Tibial nerve (tissue), 4 donors: ENCODE results near the gene CLSTN1. TPM values are rescaled to one million over a fixed set of nuclear protein-coding genes. Genes with fewer than 3 reads are reported as not detected.

Experiments
- DNase-seq, 2 donors: peaks; one replicate each; pipeline ENCODE4 v3.0.0-alpha.2; 2019; ENCODE audit warnings: low spot score in 2 of 2
- H3K27ac ChIP-seq, 4 donors: fragments of 200-600 bp; sonication (generic) in 3 of 4; one replicate each; pipeline ENCODE4 v1.5.1; 2017 to 2019; ENCODE audit warnings: mild to moderate bottlenecking in 1 of 4
- H3K27me3 ChIP-seq, 2 donors: fragments of 200-600 bp; sonication (generic) in 1 of 2; one replicate each; pipeline versions ENCODE4 v1.5.1 to v1.6.0; 2017 to 2019
- H3K36me3 ChIP-seq, 3 donors: fragments of 200-600 bp; sonication (generic); one replicate each; pipeline ENCODE4 v1.5.1; 2018 to 2019
- H3K4me1 ChIP-seq, 4 donors: fragments of 200-600 bp; sonication (generic) in 3 of 4; one replicate each; pipeline ENCODE4 v1.5.1; 2017 to 2019
- H3K4me3 ChIP-seq, 4 donors: fragments of 200-600 bp; sonication (generic) in 3 of 4; one replicate each; pipeline ENCODE4 v1.5.1; 2017 to 2019; ENCODE audit warnings: mild to moderate bottlenecking in 1 of 4, moderate library complexity in 1 of 4
- H3K9me3 ChIP-seq, 4 donors: fragments of 200-600 bp; sonication (generic) in 3 of 4; one replicate each; pipeline ENCODE4 v1.5.1; 2017 to 2019
- CTCF ChIP-seq, 5 experiments: fragments of 200-600 bp in 3 of 5; fragments of 450-650 bp in 2 of 5; sonication (generic) in 3 of 5; IDR thresholded peaks; one replicate each; pipeline ENCODE4 v1.5.1; 2016 to 2019; ENCODE audit warnings: antibody characterized with exemption in 5 of 5, mild to moderate bottlenecking in 3 of 5, moderate library complexity in 2 of 5
- EP300 ChIP-seq, 2 donors: sonication (generic); formaldehyde crosslinking; IDR thresholded peaks; one replicate each; pipeline ENCODE4 v1.6.1; 2017; ENCODE audit warnings: antibody characterized with exemption in 2 of 2, mild to moderate bottlenecking in 1 of 2
- POLR2A ChIP-seq, 2 donors: fragments of 450-650 bp; IDR thresholded peaks; one replicate each; pipeline ENCODE4 v1.6.1; 2017; ENCODE audit warnings: antibody characterized with exemption in 2 of 2, mild to moderate bottlenecking in 2 of 2, moderate library complexity in 2 of 2
- WGBS, 2 donors: methylation state at CpG; one replicate each; pipeline ENCODE4 v1.1.5; 2018; 5-methylcytosine and 5-hydroxymethylcytosine counted together
- total RNA-seq, 4 donors: library from RNA; depleted of rRNA; stranded (reverse); fragments of >200 nt; gene quantifications; one replicate each; pipeline ENCODE4 v1.1.0, GENCODE V29; 2016

The CLSTN1 gene
- total RNA-seq, 4 donors from 2014 or later = 60.9 to 90.6 (median 72.5) TPM

GRCh38 chr1:9836632-9836960 is 12.8 kb upstream of the CLSTN1 start:
- DNase-seq = no peak
- WGBS, 2 donors = 81 to 86% methylated on average over 5 of the region's 5 CpGs
- Histone ChIP-seq H3K4me1 (peaks cover 0 to 10% (median 4%) of the 10 kb centered on the region in 4 donors), H3K9me3 (no peaks in the 10 kb centered on the region), H3K4me3 (no peak overlapping the region), H3K36me3 (no peaks in the 10 kb centered on the region), H3K27ac (no peak overlapping the region), H3K27me3 (no peaks in the 10 kb centered on the region)
- TF ChIP-seq POLR2A (IDR thresholded peaks at IDR 0.05) = no peak
- no peak for TF ChIP-seq EP300 (IDR thresholded peaks at IDR 0.05)
- no peak for TF ChIP-seq CTCF (IDR thresholded peaks at IDR 0.05)

GRCh38 chr1:9835758-9836631 is 12.2 kb upstream of the CLSTN1 start:
- H3K27ac ChIP-seq = no peak overlapping the region
- no peaks in the 10 kb centered on the region for H3K27me3 ChIP-seq
- TF ChIP-seq CTCF (IDR thresholded peaks at IDR 0.05) = no peak
- TF ChIP-seq EP300 (IDR thresholded peaks at IDR 0.05) = no peak
- no peak for TF ChIP-seq POLR2A (IDR thresholded peaks at IDR 0.05)
- no peak overlapping the region for H3K4me3 ChIP-seq
- no peak for DNase-seq
- no peaks in the 10 kb centered on the region for H3K9me3 ChIP-seq
- H3K4me1 ChIP-seq = peaks cover 0 to 10% (median 4%) of the 10 kb centered on the region in 4 donors
- H3K36me3 ChIP-seq = no peaks in the 10 kb centered on the region
- WGBS, 2 donors = 34 to 39% methylated on average over 10 to 11 of the region's 15 CpGs

- 38 to 42% methylated on average over 6 to 8 of the region's 9 CpGs for WGBS, 2 donors
- H3K4me1 ChIP-seq = peaks cover 0 to 10% (median 4%) of the 10 kb centered on the region in 4 donors
- no peak overlapping the region for H3K27ac ChIP-seq
- H3K4me3 ChIP-seq = no peak overlapping the region
- H3K27me3 ChIP-seq = no peaks in the 10 kb centered on the region
- TF ChIP-seq CTCF (IDR thresholded peaks at IDR 0.05) (no peak), EP300 (IDR thresholded peaks at IDR 0.05) (no peak)
- no peak for DNase-seq
- H3K36me3 ChIP-seq = no peaks in the 10 kb centered on the region
- H3K9me3 ChIP-seq = no peaks in the 10 kb centered on the region
Observed at GRCh38 chr1:9835404-9835757, 11.6 kb upstream of the CLSTN1 start.

- WGBS, 2 donors = 43 to 47% methylated on average over 3 of the region's 3 CpGs
- Histone ChIP-seq H3K4me1 (peaks cover 0 to 10% (median 4%) of the 10 kb centered on the region in 4 donors), H3K27ac (no peak overlapping the region), H3K36me3 (no peaks in the 10 kb centered on the region), H3K4me3 (no peak overlapping the region), H3K9me3 (no peaks in the 10 kb centered on the region), H3K27me3 (no peaks in the 10 kb centered on the region)
- DNase-seq = no peak
- TF ChIP-seq EP300 (IDR thresholded peaks at IDR 0.05) (no peak), CTCF (IDR thresholded peaks at IDR 0.05) (no peak), POLR2A (IDR thresholded peaks at IDR 0.05) (no peak)
Observed at GRCh38 chr1:9833632-9834031, 9.9 kb upstream of the CLSTN1 start.

GRCh38 chr1:9827558-9828185 is 3.9 kb upstream of the CLSTN1 start:
- no peaks in the 10 kb centered on the region for H3K9me3 ChIP-seq
- peaks cover 0 to 21% (median 10%) of the 10 kb centered on the region in 4 donors for H3K4me1 ChIP-seq
- no peaks in the 10 kb centered on the region for H3K36me3 ChIP-seq
- WGBS, 2 donors = 61 to 70% methylated on average over 24 of the region's 24 CpGs
- DNase-seq = no peak
- TF ChIP-seq POLR2A (IDR thresholded peaks at IDR 0.05) = no peak
- TF ChIP-seq CTCF (IDR thresholded peaks at IDR 0.05) = no peak
- TF ChIP-seq EP300 (IDR thresholded peaks at IDR 0.05) = no peak
- no peaks in the 10 kb centered on the region for H3K27me3 ChIP-seq
- no peak overlapping the region for H3K4me3 ChIP-seq
- no peak overlapping the region for H3K27ac ChIP-seq
